Stimulated activated CD4-positive, alpha-beta T cell treated with anti-CD3 and anti-CD28 coated beads, Interleukin-15, amount 100 ng/mL, for 48 hours (primary cell): Measurements from ENCODE around the gene PHLDB2.

Experiments
- DNase-seq, 2 donors: peaks; one replicate each; pipeline ENCODE4 v3.0.0-alpha.2; 2020; ENCODE audit warnings: low read depth in 2 of 2

Gene PHLDB2

DNA sequence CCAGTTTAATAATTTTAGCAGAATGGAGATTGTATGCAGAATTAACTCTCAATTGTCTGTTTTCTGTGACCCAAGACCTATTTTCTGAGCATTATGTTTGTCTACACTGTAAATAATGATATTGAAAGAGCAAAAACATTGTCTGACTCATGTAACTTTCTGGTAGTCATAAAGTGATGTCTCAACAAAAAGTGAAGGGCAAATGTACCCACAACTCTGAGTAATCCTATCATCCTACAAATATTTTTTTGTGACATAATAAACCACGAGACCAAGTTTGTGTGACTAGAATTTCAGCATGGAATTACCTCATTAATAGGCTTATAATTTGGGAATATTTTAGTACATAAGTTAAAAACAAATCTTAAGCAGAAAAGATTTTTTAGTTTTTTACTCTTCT is 104.4 kb downstream of the PHLDB2 start:
- no peak for DNase-seq

- no peak for DNase-seq
Observed at GRCh38 chr3:111965484-111965883, 106.4 kb downstream of the PHLDB2 start.

DNA sequence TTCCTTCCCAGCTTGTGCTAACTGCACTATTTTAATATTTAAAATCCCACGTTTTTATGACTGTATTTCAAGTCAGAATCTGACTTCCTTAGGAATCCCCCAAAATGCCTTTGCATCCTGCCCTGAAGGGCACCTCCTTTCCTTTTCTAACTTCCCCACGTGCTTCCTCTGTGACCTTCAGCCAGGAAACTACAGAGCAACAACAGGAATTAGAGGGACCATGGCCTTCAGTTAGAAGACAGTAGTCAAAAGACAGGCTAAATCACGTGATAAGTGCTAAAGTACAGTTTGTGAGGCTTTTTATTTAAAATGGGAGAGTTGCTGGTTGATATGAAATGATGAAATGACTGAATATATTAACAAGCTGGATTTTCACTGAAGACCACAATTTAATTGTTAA is 108.0 kb downstream of the PHLDB2 start:
- no peak for DNase-seq

- peak; percentile 63 to 79 for DNase-seq
Observed at GRCh38 chr3:111967651-111968274, 108.7 kb downstream of the PHLDB2 start.

DNA sequence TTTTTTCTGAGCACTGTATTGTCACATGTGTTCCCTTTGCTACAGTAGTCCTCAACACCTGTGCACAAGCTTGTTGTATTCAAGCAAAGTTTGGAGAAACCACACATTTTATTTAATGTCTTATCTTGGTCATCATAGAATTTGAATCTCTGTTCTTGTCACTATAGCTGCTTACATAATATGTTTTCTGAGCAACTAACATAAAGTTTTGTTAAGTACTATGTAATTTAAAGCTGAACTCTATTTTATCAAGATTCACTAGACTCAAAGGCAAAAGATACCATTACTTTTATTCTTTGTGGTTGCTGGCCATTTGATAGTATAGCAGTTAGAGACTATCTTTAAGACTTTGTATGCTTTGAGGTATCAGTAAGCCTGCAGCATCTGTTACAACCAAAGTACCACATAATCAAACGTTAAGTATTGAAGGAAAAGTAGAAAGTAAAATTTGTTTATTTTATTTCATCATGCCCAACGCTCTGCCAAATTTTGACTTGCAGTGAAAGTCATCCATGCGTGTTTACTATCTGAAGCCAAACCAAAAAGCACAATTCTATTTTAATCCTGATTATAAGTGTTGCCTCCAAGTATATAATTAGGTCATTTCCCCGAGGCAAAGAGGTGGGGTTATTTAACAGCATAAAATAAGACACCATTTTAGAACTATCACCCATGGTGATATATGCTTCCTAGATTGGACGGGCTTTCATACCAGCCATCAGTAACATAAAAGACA is 109.4 kb downstream of the PHLDB2 start:
- no peak for DNase-seq

- DNase-seq: no peak
Observed at GRCh38 chr3:111970376-111970775, 111.3 kb downstream of the PHLDB2 start.

GRCh38 chr3:111971533-111972130 is 112.6 kb downstream of the PHLDB2 start:
- no peak for DNase-seq

DNA sequence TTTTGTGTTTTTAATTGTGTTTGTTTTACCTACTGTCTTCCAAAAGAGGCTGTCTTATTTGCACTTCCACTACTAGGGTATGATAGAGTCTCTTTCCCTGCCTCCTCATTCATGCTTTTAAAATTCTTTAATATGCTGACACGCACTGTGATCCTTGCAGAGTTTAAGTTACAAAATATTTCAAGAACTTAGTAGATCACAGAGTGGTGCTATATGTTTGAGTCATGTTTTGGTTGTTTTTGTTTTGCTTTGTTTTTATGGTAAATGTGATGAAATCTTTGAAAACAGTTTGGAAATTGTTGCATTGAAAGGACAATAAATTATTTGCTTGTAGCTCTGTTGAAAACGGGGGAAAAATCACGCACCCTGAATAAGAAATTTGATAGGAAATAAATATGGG is 113.8 kb downstream of the PHLDB2 start:
- DNase-seq: no peak

DNA sequence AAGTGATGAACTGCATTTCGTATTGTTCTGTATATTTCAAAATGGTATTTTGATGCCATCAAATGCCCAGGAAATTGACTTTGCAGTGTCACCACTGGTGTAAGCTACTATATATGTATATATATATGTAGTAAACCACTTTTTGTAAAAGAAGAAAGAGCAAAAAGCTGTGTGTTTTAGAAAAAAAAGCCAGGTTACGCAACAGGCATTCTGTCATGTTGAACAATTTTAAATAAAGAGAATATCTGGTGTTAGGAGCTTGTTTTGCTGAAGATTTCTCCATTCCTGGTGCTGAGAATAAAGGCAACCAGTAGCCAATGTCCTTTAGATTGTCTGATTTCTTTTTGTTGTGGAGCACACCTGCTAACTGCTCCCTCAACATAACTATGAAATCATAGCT is 116.1 kb downstream of the PHLDB2 start:
- DNase-seq: no peak

- DNase-seq: no peak
Observed at GRCh38 chr3:111976254-111976653, 117.2 kb downstream of the PHLDB2 start.

DNA sequence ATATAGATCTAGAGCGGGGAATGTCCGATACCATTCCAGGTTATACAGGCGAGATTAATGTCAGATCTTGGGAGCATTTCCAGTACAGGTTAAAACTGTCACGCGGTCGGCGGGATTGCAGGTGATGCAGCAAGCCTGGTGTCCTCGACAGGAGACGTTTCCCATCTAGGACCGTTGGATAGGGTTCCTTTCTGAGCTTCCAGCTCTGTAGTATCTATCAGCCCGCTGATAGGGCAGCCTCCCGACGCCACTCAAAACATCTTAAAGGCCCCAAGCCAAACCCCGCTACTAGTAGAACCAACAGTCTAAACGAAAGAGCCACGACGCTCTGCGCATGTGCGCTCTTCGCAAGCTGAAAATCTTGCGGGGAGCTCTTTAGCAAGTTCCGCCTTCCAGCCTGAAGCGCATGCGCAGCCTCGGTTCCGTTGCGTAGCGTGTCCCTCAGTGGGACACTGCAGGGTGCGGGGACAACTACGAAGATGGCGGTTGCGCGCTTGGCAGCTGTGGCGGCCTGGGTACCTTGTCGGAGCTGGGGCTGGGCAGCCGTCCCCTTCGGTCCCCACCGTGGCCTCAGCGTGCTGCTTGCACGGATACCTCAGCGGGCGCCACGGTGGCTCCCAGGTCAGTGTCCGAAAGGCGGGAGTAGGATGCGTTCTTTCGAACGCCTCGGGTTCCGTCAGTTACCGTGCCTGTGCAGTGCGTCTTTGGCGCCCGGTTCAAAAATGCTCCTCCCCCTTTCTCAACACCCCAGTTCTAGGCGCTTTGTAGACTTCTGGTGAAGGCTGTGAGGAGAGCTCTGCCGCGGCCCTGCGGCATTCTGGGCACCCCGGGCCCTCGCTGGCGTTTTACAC is 119.7 kb downstream of the PHLDB2 start, which contains the start of gene ABHD10:
ABHD10 (plus strand) TSS at position 444 of the 851 bp plus-strand sequence; CDS start at position 480, 36 bp downstream.
- peak; percentile 96 to 97 for DNase-seq

DNA sequence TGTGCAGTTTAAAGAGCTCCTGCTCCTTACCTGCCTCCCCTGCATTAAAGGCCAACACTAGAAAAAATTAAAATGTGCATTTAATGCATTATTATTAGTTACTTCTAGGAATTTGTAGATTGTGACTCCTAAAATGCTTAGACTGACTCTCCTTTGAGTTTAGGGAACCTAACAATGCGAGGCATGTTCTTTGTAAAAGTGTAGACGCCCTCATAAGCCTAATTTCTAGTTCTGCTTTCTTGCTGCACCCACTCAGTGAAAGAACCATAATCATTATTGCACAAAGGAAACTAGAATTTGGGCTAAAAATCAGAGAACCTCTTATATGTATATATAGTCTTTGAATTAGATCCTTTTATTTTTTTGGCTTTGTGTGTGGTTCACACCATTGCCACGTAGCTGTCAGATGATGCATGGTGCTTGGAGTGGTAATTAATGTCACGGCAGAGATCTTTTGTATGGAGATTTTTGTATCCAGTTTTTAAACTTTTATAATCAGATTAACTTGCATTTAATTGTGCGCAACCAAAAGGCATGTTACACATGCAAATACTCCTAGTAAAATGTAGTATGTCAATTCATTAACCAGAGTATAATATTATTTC is 120.5 kb downstream of the PHLDB2 start:
- no peak for DNase-seq

DNA sequence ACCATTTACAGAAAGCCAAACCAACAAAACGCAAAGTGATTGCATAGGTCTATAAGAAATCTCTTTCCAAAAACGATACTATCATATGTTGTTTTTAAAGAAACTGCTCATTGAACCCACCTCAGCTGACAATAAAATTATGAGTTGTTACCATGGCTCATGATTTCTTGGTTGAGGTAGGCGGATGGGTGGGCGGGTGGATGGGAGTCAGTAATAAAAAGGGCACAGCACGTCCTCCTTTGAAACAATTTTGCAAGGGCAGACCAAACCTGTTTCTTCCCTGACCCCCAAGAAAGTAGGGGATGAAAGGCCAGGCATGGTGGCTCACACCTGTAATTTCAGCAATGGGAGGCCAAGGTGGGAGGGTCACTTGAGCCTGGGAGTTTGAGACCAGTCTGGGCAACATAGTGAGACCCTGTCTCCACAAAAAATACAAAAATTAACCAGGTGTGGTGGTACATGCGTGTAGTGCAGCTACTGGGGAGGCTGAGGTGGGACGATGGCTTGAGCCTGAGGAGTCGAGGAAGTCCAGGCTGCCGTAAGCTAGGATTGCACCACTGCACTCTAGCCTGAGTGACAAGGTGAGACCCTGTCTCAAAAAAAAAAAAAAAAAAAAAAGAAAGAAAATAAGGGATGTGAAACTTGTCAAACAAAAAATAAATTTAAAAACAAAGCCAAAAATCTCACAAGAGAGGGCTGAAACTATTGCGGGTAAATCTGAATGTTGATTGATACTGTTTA is 121.8 kb downstream of the PHLDB2 start:
- DNase-seq: peak in 1 of 2 donors; percentile 48

- DNase-seq: no peak
Observed at GRCh38 chr3:111981457-111981763, 122.3 kb downstream of the PHLDB2 start.

DNA sequence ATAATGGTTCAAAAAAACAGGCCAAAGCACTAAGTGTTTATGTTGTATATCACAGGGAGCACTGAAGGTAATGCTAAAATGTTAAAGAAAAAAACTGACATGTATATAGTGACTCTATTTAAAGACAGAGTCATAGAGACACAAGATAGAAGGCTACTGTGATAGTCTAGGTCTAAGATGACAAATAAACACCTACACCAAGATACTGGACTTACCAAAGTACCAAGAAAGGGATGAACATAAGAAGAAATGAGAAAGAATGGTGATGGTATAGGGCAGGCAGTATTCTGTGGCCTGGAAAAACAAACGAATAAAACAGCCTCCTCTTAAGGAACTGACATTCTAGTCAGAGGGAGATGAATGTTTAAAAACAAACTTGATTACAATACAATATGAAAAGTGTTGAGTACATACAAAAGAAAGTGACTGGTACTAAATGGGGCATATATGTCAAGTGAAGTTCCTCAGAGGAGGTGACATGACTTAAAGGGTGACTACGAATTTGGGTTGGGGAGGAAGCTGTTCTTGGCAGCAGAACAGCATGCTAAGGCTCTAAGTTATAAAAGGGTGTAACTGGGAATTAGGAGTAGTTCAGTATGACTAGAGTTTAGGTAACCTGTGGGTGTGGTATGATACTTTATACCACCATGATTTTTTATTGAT is 125.7 kb downstream of the PHLDB2 start:
- no peak for DNase-seq

DNA sequence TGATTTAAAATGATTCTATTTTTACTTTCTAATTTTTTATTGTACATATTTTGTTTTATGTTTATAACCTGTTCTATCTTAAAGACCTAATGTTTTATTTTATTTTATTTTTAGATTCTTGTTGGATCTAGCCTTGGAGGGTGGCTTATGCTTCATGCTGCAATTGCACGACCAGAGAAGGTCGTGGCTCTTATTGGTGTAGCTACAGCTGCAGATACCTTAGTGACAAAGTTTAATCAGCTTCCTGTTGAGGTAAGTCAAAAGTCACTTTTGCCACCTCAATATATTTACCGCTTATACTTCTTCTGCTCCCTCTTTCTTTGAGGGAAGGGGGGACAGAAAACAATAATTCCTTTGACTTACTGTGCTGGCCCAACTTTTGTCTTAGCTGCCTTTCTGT is 127.7 kb downstream of the PHLDB2 start:
- no peak for DNase-seq

DNA sequence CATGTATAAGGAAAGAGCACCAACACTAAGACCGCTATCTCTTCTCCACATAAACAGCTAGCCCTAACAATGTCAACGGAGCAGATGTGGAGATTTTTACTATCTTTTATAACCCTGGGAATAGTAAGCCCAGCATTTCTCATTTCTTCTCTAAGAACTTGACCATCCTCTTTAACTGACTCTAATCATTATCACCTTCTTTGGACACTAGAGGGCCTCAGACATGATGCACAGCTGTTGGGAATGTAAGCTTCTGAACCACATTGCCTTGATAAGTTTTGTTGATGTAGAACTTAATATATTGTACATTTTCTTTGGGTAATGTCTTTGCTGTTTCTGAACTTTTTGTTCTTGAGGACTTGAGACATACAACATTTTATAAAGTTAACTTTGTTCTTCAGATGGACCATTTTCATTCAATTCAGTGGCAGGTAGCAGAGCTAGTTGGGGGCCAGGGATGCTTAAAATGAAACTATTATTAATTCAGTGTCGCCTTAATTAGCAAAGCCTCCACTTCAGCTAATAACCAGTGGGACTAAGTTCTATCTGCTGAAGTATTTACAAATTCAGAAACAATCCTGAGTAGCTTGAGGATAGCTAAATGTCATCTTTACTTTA is 130.1 kb downstream of the PHLDB2 start:
- DNase-seq: no peak

DNA sequence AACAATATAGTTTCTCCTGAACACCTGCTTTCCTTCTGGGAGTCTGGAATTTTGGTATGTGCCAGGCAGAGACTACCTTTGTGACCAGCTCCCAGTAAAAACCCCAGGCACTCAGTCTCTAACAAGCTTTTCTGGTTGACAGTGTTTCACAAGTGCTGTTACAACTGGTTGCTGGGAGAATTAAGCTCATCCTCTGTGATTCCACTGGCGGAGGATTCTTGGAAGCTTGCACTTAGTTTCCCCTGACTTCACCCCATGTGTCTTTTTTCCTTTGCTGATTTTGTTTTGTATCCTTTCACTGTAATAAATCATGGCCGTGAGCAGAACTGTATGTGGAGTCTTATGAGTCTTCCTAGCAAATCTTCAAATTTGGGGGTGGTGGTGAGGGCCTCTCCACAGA is 134.0 kb downstream of the PHLDB2 start:
- no peak for DNase-seq

DNA sequence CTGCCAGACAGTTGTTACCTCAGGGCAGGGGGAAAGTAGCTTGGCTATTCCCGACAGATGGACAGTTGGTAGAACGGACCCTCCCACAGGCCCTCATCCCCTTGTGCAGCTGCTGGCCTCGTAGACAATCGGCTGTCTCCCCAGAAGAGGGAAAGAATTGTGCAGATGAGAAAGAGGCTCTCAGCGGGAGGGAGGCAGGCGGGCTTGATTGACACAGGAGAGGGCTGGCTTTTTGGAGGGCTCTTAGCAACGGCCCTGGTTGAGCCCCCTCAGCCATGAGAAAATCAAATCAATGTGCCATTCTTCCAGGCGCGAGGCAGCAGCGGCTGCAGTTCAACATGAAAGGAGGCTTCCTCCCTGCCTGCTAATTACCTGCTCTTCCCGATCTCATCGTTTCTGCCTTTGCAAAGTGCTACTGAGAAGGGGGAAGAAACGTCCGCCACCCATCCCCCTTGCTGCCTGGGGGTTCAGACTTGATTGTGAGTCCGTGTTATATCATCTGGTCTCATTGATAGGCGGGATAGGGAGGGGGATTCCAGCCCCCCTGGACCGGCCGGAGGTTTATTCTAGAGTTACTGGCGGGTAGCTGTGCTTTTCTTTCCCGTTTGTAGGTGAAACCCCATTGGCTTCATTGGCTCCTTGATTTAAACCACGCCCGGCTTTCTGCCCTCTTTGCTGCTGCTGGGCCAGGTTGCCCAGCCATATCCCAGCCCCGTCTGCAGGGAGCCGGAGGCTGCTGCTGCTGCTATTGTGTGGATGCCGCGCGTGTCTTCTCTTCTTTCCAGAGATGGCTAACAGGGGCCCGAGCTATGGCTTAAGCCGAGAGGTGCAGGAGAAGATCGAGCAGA is 139.8 kb downstream of the PHLDB2 start, which contains the start of gene TAGLN3:
TAGLN3 (plus strand) TSS at position 287 of the 848 bp plus-strand sequence; CDS start at position 788, 501 bp downstream.
- DNase-seq: no peak
